CD4-positive, alpha-beta T cell treated with Interleukin-4 for 1 hour (primary cell): ENCODE data around the gene BAAT.

ENCODE experiments used
- DNase-seq, 2 donors: peaks; one replicate each; pipeline ENCODE4 v3.0.0-alpha.2; 2020 to 2022

Gene BAAT

GRCh38 chr9:101398068-101398929 lies 13.5 kb upstream of the BAAT start, which contains the start of the genes MRPL50 and ZNF189:
TSS of gene MRPL50 (minus strand) at chr9:101398618. CDS start at chr9:101398592, 26 bp downstream.
TSS of gene ZNF189 (plus strand) at chr9:101398851. CDS start at chr9:101399157, 306 bp downstream.
- peak; percentile 99 for DNase-seq

DNA sequence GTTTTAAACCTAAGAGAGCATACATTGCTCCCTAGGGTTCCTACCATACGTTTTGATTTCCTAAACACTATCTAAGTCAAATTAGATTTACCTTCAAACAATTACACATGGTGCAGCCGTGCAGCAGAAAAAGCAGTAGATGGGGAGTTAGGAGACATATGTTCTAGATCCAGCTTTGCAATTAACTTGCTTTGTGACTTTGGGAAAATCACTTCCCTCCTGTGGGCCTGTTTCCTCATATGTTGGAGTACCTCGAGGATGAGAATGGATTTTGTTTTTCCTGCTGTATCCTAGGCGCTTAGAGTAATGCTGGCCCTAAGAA lies 12.9 kb upstream of the BAAT start:
- no peak for DNase-seq

- no peak for DNase-seq
Observed at GRCh38 chr9:101394687-101395086, 9.9 kb upstream of the BAAT start.

DNA sequence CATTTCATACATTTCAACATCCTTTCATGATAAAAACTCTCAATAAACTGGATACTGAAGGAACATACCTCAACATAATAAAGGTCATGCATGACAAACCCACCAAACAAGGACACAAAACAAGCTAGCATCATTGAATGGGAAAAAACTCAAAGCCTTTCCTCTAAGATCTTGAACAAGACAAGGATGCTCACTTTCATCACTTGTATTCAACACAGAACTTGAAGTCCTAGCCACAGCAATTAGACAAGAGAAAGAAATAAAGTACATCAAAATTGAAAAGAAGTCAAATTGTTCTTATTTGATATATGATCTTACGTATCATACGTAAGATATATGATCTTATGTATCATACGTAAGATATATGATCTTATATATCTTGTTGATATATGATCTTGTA lies 8.3 kb upstream of the BAAT start:
- DNase-seq: no peak

- DNase-seq: no peak
Observed at GRCh38 chr9:101388507-101388993, 3.7 kb upstream of the BAAT start.

- DNase-seq: peak in 1 of 2 donors; percentile 56
Observed at GRCh38 chr9:101387871-101388506, 3.2 kb upstream of the BAAT start.

GRCh38 chr9:101383361-101383760 lies 1.4 kb downstream of the BAAT start:
- DNase-seq: no peak

DNA sequence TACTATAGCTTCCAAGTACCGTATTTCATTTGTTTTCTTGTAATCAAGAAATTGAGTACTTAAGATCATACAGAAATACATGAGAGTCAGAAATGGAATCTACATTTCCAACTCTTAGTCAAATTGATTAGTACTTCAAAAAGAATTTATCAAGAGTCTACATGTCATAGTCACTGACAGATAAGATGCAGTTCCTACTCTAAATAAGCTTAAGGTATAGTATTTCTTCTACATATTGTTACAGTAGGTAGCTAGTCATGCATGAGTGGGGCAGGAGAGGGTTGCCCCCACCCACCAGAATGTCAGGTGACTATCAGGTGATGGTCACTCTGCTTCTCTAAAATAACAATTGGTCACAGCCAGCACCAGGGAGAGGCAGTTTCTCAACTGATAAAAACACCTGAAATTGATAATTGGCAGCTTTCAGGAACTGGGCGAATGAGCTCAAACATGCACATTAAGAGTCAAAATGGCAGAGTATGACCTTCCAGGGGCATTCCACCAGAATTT lies 2.9 kb downstream of the BAAT start:
- DNase-seq: no peak

- no peak for DNase-seq
Observed at GRCh38 chr9:101381118-101381517, 3.7 kb downstream of the BAAT start.

DNA sequence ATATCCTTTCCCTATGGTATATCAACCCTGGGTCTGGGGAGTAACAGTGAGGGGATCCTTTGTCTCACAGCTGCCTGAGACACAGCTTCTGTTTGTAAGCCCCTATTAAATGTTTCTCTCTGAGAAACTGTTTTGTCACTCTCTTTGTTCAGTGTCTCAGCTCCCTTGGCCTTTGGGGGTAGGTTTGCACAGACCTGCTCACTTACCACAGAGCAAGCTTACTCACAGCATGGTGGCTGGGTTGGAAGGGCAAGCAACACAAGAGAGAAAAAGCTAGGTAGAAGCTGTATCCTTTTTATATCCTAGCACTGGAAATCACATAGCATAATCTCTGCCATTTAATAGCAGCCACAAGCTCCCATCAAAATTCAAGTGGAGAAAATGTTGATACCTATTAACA lies 4.5 kb downstream of the BAAT start:
- DNase-seq: no peak

GRCh38 chr9:101376111-101376848 lies 8.5 kb downstream of the BAAT start:
- DNase-seq: no peak

DNA sequence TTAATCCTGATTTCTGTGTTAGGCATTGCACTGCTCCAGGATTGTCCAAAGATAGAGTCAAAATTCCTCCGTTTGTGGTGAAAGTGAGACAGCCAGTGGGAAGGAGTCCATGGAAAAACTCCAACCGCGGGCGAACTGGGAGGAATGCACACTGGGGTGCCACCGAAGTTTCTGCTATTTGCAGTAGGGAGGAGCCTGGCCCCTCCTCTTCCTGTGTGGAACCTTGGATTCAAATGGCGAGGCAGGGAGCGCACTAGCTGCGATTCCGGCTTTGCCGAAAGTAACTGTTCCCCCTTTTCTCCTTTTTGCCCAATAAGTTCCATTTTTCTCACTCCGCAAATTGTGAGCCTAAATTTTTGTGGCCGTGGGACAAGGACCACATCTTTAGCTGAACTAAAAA lies 9.3 kb downstream of the BAAT start:
- DNase-seq: no peak

DNA sequence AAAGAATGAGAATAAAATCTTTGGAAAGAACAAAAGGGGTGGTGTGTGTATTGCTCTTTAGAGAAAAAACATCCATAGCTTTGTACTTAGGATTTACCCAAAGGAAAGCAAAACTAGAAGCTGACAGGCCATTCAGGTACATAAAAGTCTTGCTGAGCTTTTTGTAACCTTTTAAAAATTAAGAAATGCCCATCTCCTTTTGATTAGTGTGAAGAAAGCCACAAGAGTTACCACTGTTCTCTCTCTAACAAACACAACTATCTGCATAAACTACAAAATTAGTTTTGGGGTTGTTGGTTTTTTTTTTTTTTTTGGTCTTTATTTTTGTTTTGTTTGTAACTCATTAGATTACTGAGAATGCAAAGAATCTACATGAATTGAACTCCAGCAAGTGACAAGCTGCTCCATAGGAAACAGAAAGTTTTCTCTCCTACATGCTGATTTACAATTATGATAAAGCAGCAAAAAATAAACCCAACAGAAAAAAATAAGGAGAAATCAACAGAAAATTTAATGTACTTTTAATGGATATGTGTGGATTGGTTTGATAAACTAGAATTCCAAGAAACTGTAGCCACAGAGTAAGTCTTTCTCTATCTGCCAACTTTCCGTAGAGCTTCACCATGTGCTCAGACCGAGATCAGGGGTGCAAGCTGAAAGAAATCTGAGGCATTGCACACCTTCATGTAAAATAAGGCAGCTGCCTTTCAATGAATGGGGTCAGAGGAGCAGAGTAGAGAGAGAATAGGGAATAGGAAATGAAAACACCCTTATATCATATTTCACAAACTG lies 12.3 kb downstream of the BAAT start:
- DNase-seq: no peak

DNA sequence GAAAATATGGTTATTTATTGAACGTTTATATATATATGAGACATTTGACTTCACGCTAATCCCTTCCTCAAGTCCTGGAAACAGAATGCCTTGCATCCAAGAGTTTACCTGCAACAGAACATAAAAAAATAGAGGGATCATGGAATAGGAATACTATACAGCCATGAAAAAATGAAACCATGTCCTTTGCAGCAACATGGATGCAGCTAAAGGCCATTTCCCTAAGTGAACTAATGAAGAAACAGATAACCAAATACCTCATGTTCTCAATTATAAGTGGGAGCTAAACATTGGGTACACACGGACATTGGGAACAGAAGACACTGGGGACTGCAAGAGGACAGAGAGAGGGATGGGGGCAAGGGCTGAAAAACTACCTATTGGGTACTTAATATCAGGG lies 13.0 kb downstream of the BAAT start:
- DNase-seq: no peak

DNA sequence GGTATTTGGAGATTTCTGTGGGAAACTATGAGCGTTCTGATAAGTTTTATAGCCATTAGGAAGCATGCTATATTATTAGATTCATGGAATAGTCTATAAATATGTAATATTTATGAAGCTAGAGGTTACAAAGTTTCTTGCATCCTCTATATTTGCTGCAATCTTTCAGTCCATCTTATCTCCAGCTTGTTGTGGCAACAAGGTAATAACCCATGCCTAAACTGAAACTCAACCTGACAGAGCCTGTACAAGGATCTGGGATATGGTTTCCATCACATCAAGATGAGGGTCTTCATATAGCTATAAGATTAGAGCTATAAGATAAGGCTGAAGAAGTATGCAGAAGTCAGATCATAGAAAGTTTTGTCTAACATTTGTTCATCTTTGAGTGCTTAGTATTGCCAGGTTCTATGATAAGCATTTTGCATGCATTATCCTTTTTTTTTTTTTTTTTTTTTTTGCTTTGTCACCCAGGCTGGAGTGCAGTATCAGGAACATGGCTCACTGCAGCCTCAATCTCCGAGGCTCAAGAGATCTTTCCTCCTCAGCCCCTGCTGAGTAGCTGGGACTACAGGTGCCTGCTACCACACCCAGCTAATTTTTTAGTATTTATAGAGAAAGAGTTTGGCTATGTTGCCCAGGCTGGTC lies 14.8 kb downstream of the BAAT start:
- no peak for DNase-seq

- no peak for DNase-seq
Observed at GRCh38 chr9:101369286-101369685, 15.5 kb downstream of the BAAT start.

GRCh38 chr9:101367323-101367722 lies 17.5 kb downstream of the BAAT start:
- no peak for DNase-seq

- DNase-seq: no peak
Observed at GRCh38 chr9:101366038-101366756, 18.6 kb downstream of the BAAT start.

- DNase-seq: no peak
Observed at GRCh38 chr9:101365181-101365580, 19.6 kb downstream of the BAAT start.

DNA sequence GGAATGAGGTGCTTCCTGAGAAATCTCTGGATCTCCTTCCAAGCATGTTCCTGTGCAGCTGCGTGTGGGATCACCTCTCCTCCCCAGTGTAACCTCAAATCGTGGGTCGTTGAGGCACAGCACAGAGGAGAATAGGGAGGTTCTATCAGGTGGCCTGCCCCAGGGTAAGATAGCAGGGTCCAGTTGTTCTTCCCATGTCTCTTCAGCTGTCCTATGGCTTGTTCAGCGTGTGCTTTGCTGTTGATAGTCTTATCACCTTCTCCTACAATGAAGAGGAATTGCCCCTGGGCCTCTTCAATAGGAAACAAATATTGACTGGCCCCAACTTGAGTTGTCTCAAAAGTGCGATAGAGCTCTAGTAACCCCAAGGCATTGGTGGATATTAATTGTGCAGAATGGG lies 22.4 kb downstream of the BAAT start:
- no peak for DNase-seq

- DNase-seq: no peak
Observed at GRCh38 chr9:101360647-101361046, 24.2 kb downstream of the BAAT start.
